CD4-positive, alpha-beta T cell (primary cell): Measurements from ENCODE around the gene GTSE1. TPM values are rescaled to one million over a fixed set of nuclear protein-coding genes. Genes with fewer than 3 reads are reported as not detected.
"Not testable (repeated sequence)": the region's sequence is repeated elsewhere in the genome, so short reads cannot be mapped to it uniquely, and the experiment has no call there.

Source experiments
- ATAC-seq: fragments of 200-7000 bp; cut with Tn5 transposase; one replicate; pipeline ENCODE4 v1.10.0; 2022; ENCODE audit warnings: mild to moderate bottlenecking; ENCODE audit not compliant: poor library complexity
- CTCF ChIA-PET: fragments of 350-600 bp; sonication (Branson Sonifier 250); formaldehyde crosslinking; loops from one replicate; lab custom pipeline; 2021; ENCODE audit warnings: antibody characterized with exemption, inconsistent platforms; lab: Charles Lee
- POLR2A ChIA-PET: fragments of 350-600 bp; sonication (Branson Sonifier 250); formaldehyde crosslinking; loops from one replicate; lab custom pipeline; 2021; ENCODE audit warnings: antibody characterized with exemption, inconsistent platforms; lab: Charles Lee
- DNase-seq, 14 experiments: peaks; one replicate each; pipeline ENCODE4 v3.0.0-alpha.2; 2013 to 2020; ENCODE audit warnings: mixed read lengths in 2 of 14
- H3K27ac ChIP-seq, 2 donors: one replicate each; pipeline versions ENCODE4 v1.5.1 to v1.7.0; 2013; ENCODE audit warnings: low read length in 2 of 2, low read depth in 1 of 2, mild to moderate bottlenecking in 1 of 2
- H3K27me3 ChIP-seq, 2 experiments: 1 replicate in 1 of 2; 2 replicates in 1 of 2; pipeline versions ENCODE4 v1.6.1 to v1.7.0; 2013; ENCODE audit warnings: low read length in 2 of 2, control low read depth in 1 of 2, mild to moderate bottlenecking in 1 of 2, moderate library complexity in 1 of 2; ENCODE audit not compliant: insufficient read depth in 2 of 2, control insufficient read depth in 1 of 2
- H3K36me3 ChIP-seq: one replicate; pipeline ENCODE4 v1.6.1; 2013; ENCODE audit warnings: low read length, control low read depth; ENCODE audit not compliant: insufficient read depth
- H3K4me1 ChIP-seq: one replicate; pipeline ENCODE4 v1.6.1; 2013; ENCODE audit warnings: low read length, control low read depth; ENCODE audit not compliant: insufficient read depth
- H3K4me3 ChIP-seq: one replicate; pipeline ENCODE4 v1.5.1; 2013; ENCODE audit warnings: mild to moderate bottlenecking, low read length, moderate library complexity
- H3K9me3 ChIP-seq, 2 experiments: 1 replicate in 1 of 2; 2 replicates in 1 of 2; pipeline versions ENCODE4 v1.6.1 to v1.7.0; 2013; ENCODE audit warnings: low read length in 2 of 2, mild to moderate bottlenecking in 2 of 2, control low read depth in 1 of 2, moderate library complexity in 1 of 2; ENCODE audit not compliant: control insufficient read depth in 1 of 2, insufficient read depth in 1 of 2
- H3K27ac Mint-ChIP-seq: one replicate; pipeline ENCODE4 v1.8.0; 2020; ENCODE audit warnings: mixed read lengths
- H3K27me3 Mint-ChIP-seq: one replicate; pipeline ENCODE4 v1.8.0; 2021; ENCODE audit warnings: mixed read lengths
- H3K36me3 Mint-ChIP-seq: one replicate; pipeline ENCODE4 v1.8.0; 2021; ENCODE audit warnings: low read depth, mixed read lengths
- H3K4me1 Mint-ChIP-seq: one replicate; pipeline ENCODE4 v1.8.0; 2021; ENCODE audit warnings: low read depth, mixed read lengths
- H3K4me3 Mint-ChIP-seq: one replicate; pipeline ENCODE4 v1.8.0; 2020; ENCODE audit warnings: mild to moderate bottlenecking, mixed read lengths
- H3K9me3 Mint-ChIP-seq: one replicate; pipeline ENCODE4 v1.8.0; 2020; ENCODE audit warnings: mixed read lengths
- intact Hi-C, 2 experiments: fragments of 100-400 bp; cut with DNase I in 1 of 2; cut with micrococcal nuclease in 1 of 2; formaldehyde crosslinking; loops; one replicate each; pipeline versions ENCODE4 v1.15.1 to v1.9.0; 2023 to 2025; cut with DNase I, micrococcal nuclease
- total RNA-seq, 174 experiments: library from RNA in 2 of 174; stranded (reverse) in 2 of 174; gene quantifications; one replicate each; pipeline ENCODE4 v1.2.3 and lab custom pipeline; 2021 to 2026
- TF ChIP-seq, protein P1 (sequence below): fragments of 200-600 bp; IDR thresholded peaks from one replicate; pipeline ENCODE4 v1.8.0; 2022; ENCODE audit warnings: antibody characterized with exemption, mild to moderate bottlenecking

GTSE1 gene
- total RNA-seq, 2 experiments from 2014 or later = 0.14 to 0.89 TPM

DNA sequence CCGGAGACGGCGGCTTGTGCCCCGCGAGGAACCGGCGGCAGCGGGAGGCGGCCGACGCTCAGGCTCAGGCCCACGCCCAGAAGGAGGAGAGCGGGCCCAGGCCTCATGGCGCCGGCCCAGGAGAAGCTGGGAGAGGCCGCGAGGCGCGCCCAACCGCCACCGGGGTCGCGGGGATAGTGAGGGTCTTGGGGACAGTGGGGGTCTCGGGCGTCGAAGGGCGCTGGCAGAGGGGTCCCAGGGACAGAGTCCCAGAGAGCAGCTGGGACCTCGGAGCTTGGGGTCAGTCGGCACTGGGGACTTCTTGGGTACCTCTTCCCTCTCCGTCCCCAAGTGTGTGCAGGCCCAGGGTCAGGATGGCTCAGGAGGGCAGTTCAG, 33.5 kb upstream of the GTSE1 start, which contains the start of gene PKDREJ:
PKDREJ (minus strand) TSS at position 128 of the 375 bp plus-strand sequence; CDS start at position 107, 21 bp downstream.
- Mint-ChIP-seq H3K27me3 (peaks cover 82% of the 10 kb centered on the region), H3K4me3 (no peak within 1 kb of the TSS), H3K27ac (no peak within 1 kb of the TSS), H3K36me3 (no peaks in the 10 kb centered on the region), H3K9me3 (no peaks in the 10 kb centered on the region), H3K4me1 (peaks cover 8% of the 10 kb centered on the region)
- TF ChIP-seq, protein P1, sequence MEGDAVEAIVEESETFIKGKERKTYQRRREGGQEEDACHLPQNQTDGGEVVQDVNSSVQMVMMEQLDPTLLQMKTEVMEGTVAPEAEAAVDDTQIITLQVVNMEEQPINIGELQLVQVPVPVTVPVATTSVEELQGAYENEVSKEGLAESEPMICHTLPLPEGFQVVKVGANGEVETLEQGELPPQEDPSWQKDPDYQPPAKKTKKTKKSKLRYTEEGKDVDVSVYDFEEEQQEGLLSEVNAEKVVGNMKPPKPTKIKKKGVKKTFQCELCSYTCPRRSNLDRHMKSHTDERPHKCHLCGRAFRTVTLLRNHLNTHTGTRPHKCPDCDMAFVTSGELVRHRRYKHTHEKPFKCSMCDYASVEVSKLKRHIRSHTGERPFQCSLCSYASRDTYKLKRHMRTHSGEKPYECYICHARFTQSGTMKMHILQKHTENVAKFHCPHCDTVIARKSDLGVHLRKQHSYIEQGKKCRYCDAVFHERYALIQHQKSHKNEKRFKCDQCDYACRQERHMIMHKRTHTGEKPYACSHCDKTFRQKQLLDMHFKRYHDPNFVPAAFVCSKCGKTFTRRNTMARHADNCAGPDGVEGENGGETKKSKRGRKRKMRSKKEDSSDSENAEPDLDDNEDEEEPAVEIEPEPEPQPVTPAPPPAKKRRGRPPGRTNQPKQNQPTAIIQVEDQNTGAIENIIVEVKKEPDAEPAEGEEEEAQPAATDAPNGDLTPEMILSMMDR = no peak
- Histone ChIP-seq H3K9me3 (peaks cover 0 to 11% of the 10 kb centered on the region in 2 experiments), H3K27me3 (peaks cover 24 to 28% of the 10 kb centered on the region in 2 experiments), H3K4me3 (no peak within 1 kb of the TSS), H3K36me3 (no peaks in the 10 kb centered on the region), H3K4me1 (peaks cover 10% of the 10 kb centered on the region), H3K27ac (no peak within 1 kb of the TSS)
- no peak for DNase-seq
- ChIA-PET POLR2A (no interaction called here), CTCF (no interaction called here)
- intact Hi-C loops = no loop called here
- ATAC-seq = no peak

DNA sequence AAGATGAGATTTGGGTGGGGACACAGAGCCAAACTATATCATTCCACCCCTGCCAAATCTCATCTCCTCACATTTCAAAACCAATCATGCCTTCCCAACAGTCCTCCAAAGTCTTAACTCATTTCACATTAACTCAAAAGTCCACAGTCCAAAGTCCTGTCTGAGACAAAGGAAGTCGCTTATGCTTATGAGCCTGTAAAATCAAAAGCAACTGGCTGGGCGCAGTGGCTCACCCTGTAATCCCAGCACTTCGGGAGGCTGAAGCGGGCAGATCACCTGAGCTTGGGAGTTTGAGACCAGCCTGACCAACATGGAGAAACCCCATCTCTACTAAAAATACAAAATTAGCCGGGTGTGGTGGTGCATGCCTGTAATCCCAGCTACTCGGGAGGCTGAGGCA, 32.1 kb upstream of the GTSE1 start:
- ATAC-seq, H3K4me3 ChIP-seq, H3K27ac Mint-ChIP-seq, intact Hi-C loops, H3K36me3 Mint-ChIP-seq, H3K27ac ChIP-seq, CTCF ChIA-PET, DNase-seq, H3K4me3 Mint-ChIP-seq, H3K9me3 Mint-ChIP-seq, POLR2A ChIA-PET, H3K36me3 ChIP-seq: not testable (repeated sequence)
- H3K4me1 Mint-ChIP-seq = peaks cover 13% of the 10 kb centered on the region
- peaks cover 74% of the 10 kb centered on the region for H3K27me3 Mint-ChIP-seq
- Histone ChIP-seq H3K27me3 (peaks cover 18 to 28% of the 10 kb centered on the region in 2 experiments), H3K9me3 (peaks cover 0 to 11% of the 10 kb centered on the region in 2 experiments), H3K4me1 (peaks cover 19% of the 10 kb centered on the region)

DNA sequence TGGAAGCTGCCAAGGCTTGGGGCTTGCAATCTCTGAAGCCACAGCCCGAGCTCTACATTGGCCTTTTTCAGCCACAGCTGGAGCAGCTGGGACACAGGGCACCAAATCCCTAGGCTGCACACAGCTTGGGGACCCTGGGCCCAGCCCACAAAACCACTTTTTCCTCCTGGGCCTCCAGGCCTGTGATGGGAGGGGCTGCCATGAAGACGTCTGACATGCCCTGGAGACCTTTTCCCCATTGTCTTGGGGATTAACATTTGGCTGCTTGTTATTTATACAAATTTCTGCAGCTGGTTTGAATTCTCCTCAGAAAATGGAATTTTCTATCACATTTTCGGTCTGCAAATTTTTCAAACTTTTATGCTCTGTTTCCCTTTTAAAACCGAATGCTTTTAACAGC, 31.0 kb upstream of the GTSE1 start:
- intact Hi-C loops = loop anchor here in 1 of 2 experiments (2.0 kb wide), 1 partner anchor 13 kb away; no protein-coding TSS in a partner anchor
- ATAC-seq, DNase-seq, H3K9me3 Mint-ChIP-seq, H3K27ac ChIP-seq, H3K36me3 Mint-ChIP-seq, H3K27ac Mint-ChIP-seq, H3K4me3 ChIP-seq, CTCF ChIA-PET, POLR2A ChIA-PET, H3K36me3 ChIP-seq: not testable (repeated sequence)
- peaks cover 17 to 26% of the 10 kb centered on the region in 2 experiments for H3K27me3 ChIP-seq
- H3K4me1 ChIP-seq = peaks cover 19% of the 10 kb centered on the region
- Mint-ChIP-seq H3K27me3 (peaks cover 63% of the 10 kb centered on the region), H3K4me3 (peak overlapping the region; percentile 18), H3K4me1 (peaks cover 20% of the 10 kb centered on the region)
- peaks cover 0 to 11% of the 10 kb centered on the region in 2 experiments for H3K9me3 ChIP-seq

DNA sequence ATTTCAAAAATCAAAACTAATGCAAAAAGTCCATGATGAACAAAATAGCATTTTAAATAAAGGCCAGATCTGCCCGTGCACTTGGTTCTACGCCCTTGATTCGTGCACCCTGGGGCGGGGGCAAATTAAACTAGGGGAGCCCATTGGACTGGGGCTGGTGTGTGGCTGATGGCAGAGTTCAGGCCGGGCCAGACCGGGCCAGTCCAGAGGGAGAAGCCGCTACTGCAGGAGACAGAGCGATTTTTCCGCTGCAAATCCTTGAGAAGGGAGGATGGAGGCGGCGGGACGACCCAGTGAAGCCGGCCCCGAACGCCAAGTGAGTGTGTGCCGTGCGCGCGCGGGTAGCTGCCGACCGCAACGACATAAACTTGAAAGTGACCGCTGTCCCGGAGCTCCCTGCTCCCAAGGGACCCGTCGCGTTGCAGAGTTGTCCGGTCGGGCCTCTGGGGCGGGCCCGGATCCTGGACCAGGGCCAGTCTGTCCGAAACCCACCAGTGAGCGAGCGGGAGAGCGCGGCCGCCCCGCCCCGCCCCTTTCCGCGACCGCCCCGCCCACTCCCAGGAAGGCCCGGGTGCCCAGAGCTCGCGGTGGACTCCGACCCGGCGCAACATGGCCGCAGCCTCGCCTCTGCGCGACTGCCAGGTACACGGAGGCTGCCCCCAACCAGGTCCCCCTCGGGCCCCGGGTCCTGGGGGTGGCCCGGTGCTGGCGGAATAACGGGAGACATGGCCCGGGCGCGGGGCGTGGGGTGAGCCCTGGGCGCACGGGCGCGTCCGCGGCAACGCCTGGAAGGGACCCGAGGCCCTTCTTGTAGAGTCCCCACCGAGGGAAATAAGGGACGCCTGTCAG, 29.0 kb upstream of the GTSE1 start, which contains the start of gene TTC38:
TTC38 (plus strand) TSS at position 578 of the 849 bp plus-strand sequence; CDS start at position 610, 32 bp downstream.
- Mint-ChIP-seq H3K27ac (no peak within 1 kb of the TSS), H3K4me3 (peak within 1 kb of the TSS; percentile 92), H3K9me3 (no peaks in the 10 kb centered on the region), H3K36me3 (no peaks in the 10 kb centered on the region), H3K4me1 (peaks cover 20% of the 10 kb centered on the region), H3K27me3 (peaks cover 44% of the 10 kb centered on the region)
- H3K4me3 ChIP-seq = peak within 1 kb of the TSS; percentile 76
- H3K27ac ChIP-seq = no peak within 1 kb of the TSS
- H3K9me3 ChIP-seq = peaks cover 0 to 5% of the 10 kb centered on the region in 2 experiments
- H3K4me1 ChIP-seq = peaks cover 19% of the 10 kb centered on the region
- DNase-seq (peak in 13 of 14 experiments; percentile 21 to 73 (median 43)), ATAC-seq (peak; percentile 82)
- H3K36me3 ChIP-seq = no peaks in the 10 kb centered on the region
- POLR2A ChIA-PET = interaction anchor here (1.1 to 2.1 kb wide), 4 partner anchors 18 to 118 kb away, joined by 3 to 15 read pairs (median 3); partner anchors contain the start of genes CDPF1 and GTSE1
- CTCF ChIA-PET = interaction anchor here (1.4 kb wide), 1 partner anchor 119 kb away, joined by 5 read pairs; no protein-coding TSS in a partner anchor
- peaks cover 5 to 8% of the 10 kb centered on the region in 2 experiments for H3K27me3 ChIP-seq
- TF ChIP-seq, protein P1 = no peak
- intact Hi-C loops = loop anchor here in 1 of 2 experiments (2.0 kb wide), 1 partner anchor 15 kb away; no protein-coding TSS in a partner anchor
